ENCODE data around the gene C1orf198. TPM values are rescaled to one million over a fixed set of nuclear protein-coding genes. Genes with fewer than 3 reads are reported as not detected.
A peak's percentile ranks its signal among the peaks of the same experiment; 100 is the strongest.

C1orf198 gene
- total RNA-seq, 1 donor from 2014 or later = 62.5 TPM

DNA sequence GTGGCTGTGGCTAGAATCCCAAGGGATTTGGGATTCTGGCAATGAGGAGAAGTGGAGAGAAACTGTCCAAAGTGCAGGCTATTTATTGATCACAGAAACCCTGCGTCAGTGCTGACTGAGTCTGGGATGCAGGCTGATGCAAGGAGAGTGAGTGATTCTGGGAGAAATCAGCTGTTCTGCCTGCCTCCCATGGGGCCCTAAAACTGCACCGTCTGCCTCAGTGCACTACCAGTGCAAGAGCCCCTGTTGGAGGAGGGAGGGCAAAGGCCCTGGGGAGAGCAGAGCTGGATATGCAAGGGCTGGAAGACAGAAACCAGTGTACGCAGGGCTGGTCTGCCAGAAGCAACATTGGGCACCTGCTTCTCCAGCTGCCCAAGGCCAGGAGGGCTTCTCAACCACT, 42.6 kb downstream of the C1orf198 start:
- peak overlapping the region; percentile 53 for H3K4me3 Mint-ChIP-seq
- TF ChIP-seq, protein P1, sequence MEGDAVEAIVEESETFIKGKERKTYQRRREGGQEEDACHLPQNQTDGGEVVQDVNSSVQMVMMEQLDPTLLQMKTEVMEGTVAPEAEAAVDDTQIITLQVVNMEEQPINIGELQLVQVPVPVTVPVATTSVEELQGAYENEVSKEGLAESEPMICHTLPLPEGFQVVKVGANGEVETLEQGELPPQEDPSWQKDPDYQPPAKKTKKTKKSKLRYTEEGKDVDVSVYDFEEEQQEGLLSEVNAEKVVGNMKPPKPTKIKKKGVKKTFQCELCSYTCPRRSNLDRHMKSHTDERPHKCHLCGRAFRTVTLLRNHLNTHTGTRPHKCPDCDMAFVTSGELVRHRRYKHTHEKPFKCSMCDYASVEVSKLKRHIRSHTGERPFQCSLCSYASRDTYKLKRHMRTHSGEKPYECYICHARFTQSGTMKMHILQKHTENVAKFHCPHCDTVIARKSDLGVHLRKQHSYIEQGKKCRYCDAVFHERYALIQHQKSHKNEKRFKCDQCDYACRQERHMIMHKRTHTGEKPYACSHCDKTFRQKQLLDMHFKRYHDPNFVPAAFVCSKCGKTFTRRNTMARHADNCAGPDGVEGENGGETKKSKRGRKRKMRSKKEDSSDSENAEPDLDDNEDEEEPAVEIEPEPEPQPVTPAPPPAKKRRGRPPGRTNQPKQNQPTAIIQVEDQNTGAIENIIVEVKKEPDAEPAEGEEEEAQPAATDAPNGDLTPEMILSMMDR (conservative IDR thresholded peaks at IDR 0.05) = no peak
- H3K4me1 Mint-ChIP-seq (ENCODE audit: unreplicated experiment) = peaks cover 47% of the 10 kb centered on the region
- H3K27ac Mint-ChIP-seq = peak overlapping the region; percentile 80
- no peaks in the 10 kb centered on the region for H3K36me3 Mint-ChIP-seq
- H3K9me3 Mint-ChIP-seq = no peaks in the 10 kb centered on the region
- DNase-seq (ENCODE audit: extremely low spot score, unreplicated experiment) = peak; percentile 10
- no peaks in the 10 kb centered on the region for H3K27me3 Mint-ChIP-seq

DNA sequence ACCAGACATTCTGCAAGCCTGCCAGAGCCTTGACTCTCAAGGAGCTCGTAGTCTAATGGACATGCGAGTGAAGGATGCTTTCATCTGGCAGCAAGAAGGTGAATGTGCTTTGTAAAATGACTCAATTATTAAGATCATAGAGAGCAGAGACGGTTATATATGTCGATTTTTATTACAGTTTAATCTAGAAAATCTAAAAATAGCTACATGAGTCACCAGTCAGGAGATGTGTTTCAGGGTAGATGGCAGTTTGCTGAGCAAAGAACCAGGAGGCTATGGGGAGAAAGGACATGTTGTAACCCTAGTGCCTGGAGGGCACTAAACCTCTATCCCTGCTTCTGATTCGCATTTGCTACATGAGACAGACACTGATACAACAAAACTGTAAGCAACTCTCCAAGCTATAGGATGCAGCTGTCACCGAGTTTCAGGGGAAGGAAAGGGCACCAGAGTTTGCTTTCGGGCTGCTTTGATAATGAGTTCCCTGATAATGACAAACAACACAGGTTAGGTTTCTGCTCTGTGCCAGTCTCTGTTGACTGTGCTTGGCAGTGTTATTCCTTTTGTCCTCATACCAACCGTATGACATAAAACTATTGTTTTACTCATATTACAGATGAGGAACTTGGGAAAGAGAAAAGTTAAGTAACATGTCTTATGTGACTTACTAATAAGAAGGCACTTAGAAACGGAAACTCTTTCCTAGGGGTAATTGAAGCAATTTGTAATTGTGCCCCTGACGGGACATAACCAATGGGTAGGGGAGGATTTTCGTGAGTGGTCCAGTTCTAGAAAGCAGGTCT, 43.2 kb downstream of the C1orf198 start:
- H3K9me3 Mint-ChIP-seq = no peaks in the 10 kb centered on the region
- DNase-seq (ENCODE audit: extremely low spot score, unreplicated experiment) = peak; percentile 11
- H3K4me3 Mint-ChIP-seq = peak overlapping the region; percentile 53
- TF ChIP-seq, protein P1 (conservative IDR thresholded peaks at IDR 0.05) = no peak
- no peaks in the 10 kb centered on the region for H3K27me3 Mint-ChIP-seq
- no peaks in the 10 kb centered on the region for H3K36me3 Mint-ChIP-seq
- H3K27ac Mint-ChIP-seq = peak overlapping the region; percentile 80
- peaks cover 47% of the 10 kb centered on the region for H3K4me1 Mint-ChIP-seq (ENCODE audit: unreplicated experiment)

DNA sequence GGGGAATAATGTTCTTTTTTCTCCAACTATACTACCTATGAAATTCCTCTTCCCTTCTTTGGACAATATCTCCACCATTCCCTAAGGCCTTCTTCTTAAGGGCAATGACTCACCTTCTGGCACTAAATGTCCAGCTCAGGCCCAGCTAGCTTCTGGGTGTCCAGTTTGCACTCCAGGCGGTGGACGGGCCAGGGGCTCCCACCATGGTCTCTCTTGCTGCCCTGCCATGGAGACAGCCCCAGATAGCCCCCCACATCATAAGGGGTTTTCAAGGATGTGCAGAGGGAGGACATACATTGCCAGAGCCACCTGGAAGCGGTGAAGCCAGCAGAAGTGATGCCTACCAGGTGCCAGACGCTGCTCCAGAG, 43.8 kb downstream of the C1orf198 start:
- H3K9me3 Mint-ChIP-seq = no peaks in the 10 kb centered on the region
- no peaks in the 10 kb centered on the region for H3K27me3 Mint-ChIP-seq
- H3K36me3 Mint-ChIP-seq = no peaks in the 10 kb centered on the region
- no peak overlapping the region for H3K27ac Mint-ChIP-seq
- H3K4me3 Mint-ChIP-seq = no peak overlapping the region
- H3K4me1 Mint-ChIP-seq (ENCODE audit: unreplicated experiment) = peaks cover 47% of the 10 kb centered on the region
- TF ChIP-seq, protein P1 (conservative IDR thresholded peaks at IDR 0.05) = no peak
- DNase-seq (ENCODE audit: extremely low spot score, unreplicated experiment) = peak; percentile 43

DNA sequence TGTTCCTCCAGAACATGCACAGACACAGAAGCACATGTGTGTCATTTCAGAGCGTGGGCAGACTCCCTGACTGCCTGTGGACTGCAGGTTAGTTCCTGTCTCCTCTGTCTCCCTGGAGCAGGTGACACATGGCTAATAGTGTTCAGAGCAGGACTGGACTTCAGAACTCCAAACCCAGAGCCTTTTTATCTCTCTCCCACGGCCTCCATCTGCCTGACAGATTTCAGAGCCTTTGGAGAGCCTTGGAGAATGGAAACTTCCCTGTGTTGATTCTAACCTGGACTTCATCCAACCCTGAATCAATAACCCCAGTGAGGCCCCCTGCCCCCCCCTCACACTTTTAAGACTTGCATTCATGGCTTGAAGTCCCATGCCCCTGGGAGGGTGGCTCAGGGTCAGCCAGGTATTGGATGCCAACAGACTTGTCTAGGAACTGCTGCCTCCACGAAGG, 44.4 kb downstream of the C1orf198 start:
- no peaks in the 10 kb centered on the region for H3K9me3 Mint-ChIP-seq
- H3K4me1 Mint-ChIP-seq (ENCODE audit: unreplicated experiment) = peaks cover 47% of the 10 kb centered on the region
- TF ChIP-seq, protein P1 (conservative IDR thresholded peaks at IDR 0.05) = no peak
- no peak overlapping the region for H3K4me3 Mint-ChIP-seq
- H3K27ac Mint-ChIP-seq = no peak overlapping the region
- no peaks in the 10 kb centered on the region for H3K27me3 Mint-ChIP-seq
- DNase-seq (ENCODE audit: extremely low spot score, unreplicated experiment) = peak; percentile 31
- H3K36me3 Mint-ChIP-seq = no peaks in the 10 kb centered on the region

DNA sequence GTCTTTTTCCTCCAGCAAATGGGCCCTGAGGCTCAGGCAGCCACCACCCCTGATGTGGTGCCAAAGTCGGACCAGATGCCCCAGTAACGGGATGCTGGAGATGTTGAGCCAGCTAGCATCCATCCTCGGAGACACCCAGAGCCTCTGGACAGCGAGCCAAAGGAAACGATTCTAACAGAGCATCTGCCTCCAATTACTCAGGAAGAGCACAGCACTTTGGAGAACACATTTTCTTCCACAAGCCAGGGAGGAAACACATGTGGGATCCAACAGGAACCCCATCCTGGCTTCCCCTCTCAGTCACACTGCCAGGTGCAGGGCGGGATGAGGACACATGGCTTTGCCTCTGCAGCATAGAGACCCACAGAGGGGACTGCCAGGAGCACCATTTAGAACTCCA, 44.9 kb downstream of the C1orf198 start:
- Mint-ChIP-seq H3K9me3 (no peaks in the 10 kb centered on the region), H3K27me3 (no peaks in the 10 kb centered on the region), H3K4me1 (ENCODE audit: unreplicated experiment) (peaks cover 47% of the 10 kb centered on the region), H3K4me3 (no peak overlapping the region), H3K36me3 (no peaks in the 10 kb centered on the region), H3K27ac (no peak overlapping the region)
- TF ChIP-seq, protein P1 (conservative IDR thresholded peaks at IDR 0.05) = no peak
- DNase-seq (ENCODE audit: extremely low spot score, unreplicated experiment) = peak; percentile 29

All from type B pancreatic cell (in vitro differentiated cells).